Measurements from ENCODE around the gene SLC7A4. TPM values are rescaled to one million over a fixed set of nuclear protein-coding genes. Genes with fewer than 3 reads are reported as not detected.

SLC7A4 gene
- total RNA-seq, 2 experiments from 2014 or later, result not detected

DNA sequence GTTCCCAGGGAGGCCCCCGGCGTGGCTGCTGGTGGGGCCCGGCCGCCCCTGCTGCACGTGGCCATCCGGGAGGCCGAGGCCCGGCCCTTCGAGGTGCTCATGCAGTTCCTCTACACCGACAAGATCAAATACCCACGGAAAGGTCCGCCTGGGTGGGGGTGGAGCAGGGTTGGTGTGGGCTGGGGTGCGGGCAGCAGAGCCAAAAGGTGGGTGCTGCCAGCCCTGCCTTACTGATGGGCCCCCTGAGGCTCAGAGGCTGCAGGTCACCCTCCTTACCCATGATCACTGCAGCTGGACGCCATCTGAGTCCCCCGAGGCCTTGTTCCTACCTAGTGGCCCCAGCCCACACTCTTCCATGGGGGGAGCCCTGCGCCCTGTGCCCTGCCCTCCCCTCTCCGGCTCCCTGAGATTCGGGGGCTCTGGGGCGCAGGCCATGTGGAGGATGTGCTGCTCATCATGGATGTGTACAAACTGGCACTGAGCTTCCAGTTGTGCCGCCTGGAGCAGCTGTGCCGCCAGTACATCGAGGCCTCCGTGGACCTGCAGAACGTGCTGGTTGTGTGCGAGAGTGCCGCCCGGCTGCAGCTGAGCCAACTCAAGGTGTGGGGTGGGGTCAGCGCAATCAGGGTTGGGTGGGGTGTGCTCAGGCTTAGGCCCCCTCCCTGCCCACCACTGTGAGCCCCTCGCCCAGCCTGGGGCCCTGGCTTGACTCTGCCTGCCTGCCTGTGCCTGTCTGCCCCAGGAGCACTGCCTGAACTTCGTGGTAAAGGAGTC is 38.0 kb downstream of the SLC7A4 start:
- Histone ChIP-seq H3K4me1 (ENCODE audit: insufficient read depth, low read length, poor library complexity, severe bottlenecking) (peaks cover 9% of the 10 kb centered on the region), H3K9me3 (ENCODE audit: low read length) (no peaks in the 10 kb centered on the region), H4K20me1 (ENCODE audit: insufficient read depth, low read length) (no peaks in the 10 kb centered on the region), H3K4me2 (ENCODE audit: low read length) (no peak overlapping the region), H3K4me3 (ENCODE audit: low read depth, low read length, poor library complexity, severe bottlenecking) (no peak overlapping the region), H3K9me2 (ENCODE audit: insufficient read depth, low read length) (no peaks in the 10 kb centered on the region), H3K27ac (ENCODE audit: low read depth, low read length, poor library complexity, severe bottlenecking) (no peak overlapping the region), H2AFZ (ENCODE audit: low read length) (no peak overlapping the region), H3K36me3 (ENCODE audit: insufficient read depth, low read length) (peaks cover 31% of the 10 kb centered on the region), H3K79me2 (ENCODE audit: insufficient read depth, low read depth, low read length) (no peaks in the 10 kb centered on the region)
- TF ChIP-seq EZH2phosphoT487 (IDR thresholded peaks at IDR 0.05; ENCODE audit: borderline replicate concordance, low read depth, low read length), result no peak
- TF ChIP-seq, protein P1, sequence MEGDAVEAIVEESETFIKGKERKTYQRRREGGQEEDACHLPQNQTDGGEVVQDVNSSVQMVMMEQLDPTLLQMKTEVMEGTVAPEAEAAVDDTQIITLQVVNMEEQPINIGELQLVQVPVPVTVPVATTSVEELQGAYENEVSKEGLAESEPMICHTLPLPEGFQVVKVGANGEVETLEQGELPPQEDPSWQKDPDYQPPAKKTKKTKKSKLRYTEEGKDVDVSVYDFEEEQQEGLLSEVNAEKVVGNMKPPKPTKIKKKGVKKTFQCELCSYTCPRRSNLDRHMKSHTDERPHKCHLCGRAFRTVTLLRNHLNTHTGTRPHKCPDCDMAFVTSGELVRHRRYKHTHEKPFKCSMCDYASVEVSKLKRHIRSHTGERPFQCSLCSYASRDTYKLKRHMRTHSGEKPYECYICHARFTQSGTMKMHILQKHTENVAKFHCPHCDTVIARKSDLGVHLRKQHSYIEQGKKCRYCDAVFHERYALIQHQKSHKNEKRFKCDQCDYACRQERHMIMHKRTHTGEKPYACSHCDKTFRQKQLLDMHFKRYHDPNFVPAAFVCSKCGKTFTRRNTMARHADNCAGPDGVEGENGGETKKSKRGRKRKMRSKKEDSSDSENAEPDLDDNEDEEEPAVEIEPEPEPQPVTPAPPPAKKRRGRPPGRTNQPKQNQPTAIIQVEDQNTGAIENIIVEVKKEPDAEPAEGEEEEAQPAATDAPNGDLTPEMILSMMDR (conservative IDR thresholded peaks at IDR 0.05; ENCODE audit: low read length), result no peak
- no peak for DNase-seq (ENCODE audit: low spot score)
- CTCF ChIA-PET (ENCODE audit: unreplicated experiment), result no interaction called here
- intact Hi-C loops (cut with micrococcal nuclease; ENCODE audit: unreplicated experiment), result no loop called here
- no TSS peak for BruUV-seq (replicated peaks)
- POLR2A ChIA-PET, result no interaction called here

DNA sequence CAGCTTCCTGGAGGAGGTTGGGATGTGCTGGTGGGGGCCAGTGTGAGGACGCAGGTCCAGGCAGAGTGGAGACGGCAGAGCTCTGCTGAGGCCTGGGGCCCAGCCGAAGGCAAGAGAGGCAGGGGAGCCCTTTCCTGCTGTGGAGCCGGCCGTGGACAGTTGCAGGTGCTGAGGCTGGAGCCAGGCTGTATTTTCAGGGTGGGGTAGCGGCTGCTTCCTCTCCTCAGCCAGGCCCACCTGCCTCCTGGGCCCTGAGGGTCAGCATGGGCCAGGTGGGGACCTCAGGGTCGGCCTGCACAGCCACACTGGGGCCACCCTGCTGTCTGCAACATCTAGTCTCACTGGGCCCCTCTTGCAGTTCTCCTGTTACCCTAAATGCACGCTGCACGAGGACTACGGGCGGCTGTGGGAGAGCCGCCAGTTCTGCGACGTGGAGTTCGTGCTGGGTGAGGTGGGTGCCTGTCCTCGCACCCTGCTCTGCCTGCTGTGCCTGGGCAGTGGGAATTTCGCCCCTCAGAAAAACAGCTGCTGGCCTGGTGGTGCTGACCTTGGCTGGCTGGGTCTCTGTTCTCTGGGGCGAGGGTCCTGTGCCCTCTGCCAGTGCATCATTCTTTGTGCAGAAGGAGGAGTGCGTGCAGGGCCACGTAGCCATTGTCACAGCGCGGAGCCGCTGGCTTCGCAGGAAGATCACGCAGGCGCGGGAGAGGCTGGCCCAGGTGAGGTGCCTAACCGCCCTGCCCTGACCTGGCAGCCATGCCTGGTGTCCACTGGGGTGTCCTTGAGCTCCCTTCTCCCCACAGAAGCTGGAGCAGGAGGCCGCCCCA is 38.8 kb downstream of the SLC7A4 start:
- no peaks in the 10 kb centered on the region for H3K9me3 ChIP-seq (ENCODE audit: low read length)
- peaks cover 4% of the 10 kb centered on the region for H3K4me1 ChIP-seq (ENCODE audit: insufficient read depth, low read length, poor library complexity, severe bottlenecking)

More for the DNA sequence above, 38.8 kb downstream of the SLC7A4 start:
- H3K79me2 ChIP-seq (ENCODE audit: insufficient read depth, low read depth, low read length), result no peaks in the 10 kb centered on the region
- POLR2A ChIA-PET, result no interaction called here
- no peak overlapping the region for H3K4me3 ChIP-seq (ENCODE audit: low read depth, low read length, poor library complexity, severe bottlenecking)
- TF ChIP-seq, protein P1 (conservative IDR thresholded peaks at IDR 0.05; ENCODE audit: low read length), result no peak
- TF ChIP-seq EZH2phosphoT487 (IDR thresholded peaks at IDR 0.05; ENCODE audit: borderline replicate concordance, low read depth, low read length), result no peak
- H3K9me2 ChIP-seq (ENCODE audit: insufficient read depth, low read length), result no peaks in the 10 kb centered on the region
- H3K27ac ChIP-seq (ENCODE audit: low read depth, low read length, poor library complexity, severe bottlenecking), result no peak overlapping the region
- no peak overlapping the region for H2AFZ ChIP-seq (ENCODE audit: low read length)
- H3K4me2 ChIP-seq (ENCODE audit: low read length), result no peak overlapping the region
- no TSS peak for BruUV-seq (replicated peaks)
- no peak for DNase-seq (ENCODE audit: low spot score)
- H3K36me3 ChIP-seq (ENCODE audit: insufficient read depth, low read length), result peaks cover 23% of the 10 kb centered on the region
- CTCF ChIA-PET (ENCODE audit: unreplicated experiment), result no interaction called here
- intact Hi-C loops (cut with micrococcal nuclease; ENCODE audit: unreplicated experiment), result no loop called here
- H4K20me1 ChIP-seq (ENCODE audit: insufficient read depth, low read length), result no peaks in the 10 kb centered on the region

Data from OCI-LY7 (cell line).